Activated CD4-positive, CD25-positive, alpha-beta regulatory T cell treated with anti-CD3 and anti-CD28 coated beads, Interleukin-2, amount 50 U/mL, for 24 hours (primary cell): ENCODE results near the gene SIX5.
A peak's percentile ranks its signal among the peaks of the same experiment; 100 is the strongest.

Experiments used
- ATAC-seq, 2 donors: fragments of 150-1000 bp; cut with Tn5 transposase; one replicate each; pipeline ENCODE4 v1.10.0; 2021; ENCODE audit warnings: mild to moderate bottlenecking in 1 of 2, moderate library complexity in 1 of 2

SIX5 gene

GRCh38 chr19:45773384-45773783, 4.3 kb upstream of the SIX5 start:
- no peak for ATAC-seq

- ATAC-seq, result no peak
Observed at GRCh38 chr19:45772912-45773311, 3.9 kb upstream of the SIX5 start.

- no peak for ATAC-seq
Observed at GRCh38 chr19:45772130-45772840, 3.2 kb upstream of the SIX5 start.

GRCh38 chr19:45771311-45771933, 2.4 kb upstream of the SIX5 start:
- no peak for ATAC-seq

GRCh38 chr19:45770192-45771101, 1.4 kb upstream of the SIX5 start:
- ATAC-seq, result peak; percentile 71 to 76

- peak; percentile 18 to 23 for ATAC-seq
Observed at GRCh38 chr19:45769821-45770191, 754 bp upstream of the SIX5 start.

GRCh38 chr19:45768655-45768983, 433 bp downstream of the SIX5 start:
- no peak for ATAC-seq

GRCh38 chr19:45767881-45768654, 984 bp downstream of the SIX5 start:
- no peak for ATAC-seq

- no peak for ATAC-seq
Observed at GRCh38 chr19:45767410-45767880, 1.6 kb downstream of the SIX5 start.

- no peak for ATAC-seq
Observed at GRCh38 chr19:45766869-45767346, 2.1 kb downstream of the SIX5 start.

- no peak for ATAC-seq
Observed at GRCh38 chr19:45766296-45766868, 2.7 kb downstream of the SIX5 start.

- ATAC-seq, result no peak
Observed at GRCh38 chr19:45765702-45766295, 3.3 kb downstream of the SIX5 start.

- no peak for ATAC-seq
Observed at GRCh38 chr19:45764945-45765701, 3.9 kb downstream of the SIX5 start.

- no peak for ATAC-seq
Observed at GRCh38 chr19:45764475-45764874, 4.6 kb downstream of the SIX5 start.

- no peak for ATAC-seq
Observed at GRCh38 chr19:45763691-45764294, 5.3 kb downstream of the SIX5 start.

GRCh38 chr19:45762870-45763631, 6.0 kb downstream of the SIX5 start:
- ATAC-seq, result no peak

GRCh38 chr19:45761714-45762113, 7.3 kb downstream of the SIX5 start:
- no peak for ATAC-seq

- ATAC-seq, result no peak
Observed at GRCh38 chr19:45758921-45759320, 10.1 kb downstream of the SIX5 start.

GRCh38 chr19:45757695-45758094, 11.4 kb downstream of the SIX5 start:
- ATAC-seq, result no peak

- no peak for ATAC-seq
Observed at GRCh38 chr19:45754323-45754722, 14.7 kb downstream of the SIX5 start.
